SK-N-SH (cell line): ENCODE measurements around the gene STRN3. TPM values are rescaled to one million over a fixed set of nuclear protein-coding genes. Genes with fewer than 3 reads are reported as not detected.
"Not testable (repeated sequence)": the region's sequence is repeated elsewhere in the genome, so short reads cannot be mapped to it uniquely, and the experiment has no call there.

Experiments used
- CTCF ChIA-PET: fragments of 300-600, 350-600 bp; formaldehyde crosslinking; extraction: SDS; loops from one replicate; lab custom pipeline; 2021; lab: Yijun Ruan, JAX
- POLR2A ChIA-PET: fragments of 350-600 bp; sonication (Branson Sonifier 250); formaldehyde crosslinking; extraction: SDS; loops from one replicate; lab custom pipeline; 2020; ENCODE audit warnings: antibody characterized with exemption, inconsistent platforms; lab: Yijun Ruan, JAX
- DNase-seq: peaks from one replicate; pipeline ENCODE4 v3.0.0; 2012
- H2AFZ ChIP-seq: fragments of 200-600 bp; sonication (generic); 2 replicates; pipeline ENCODE4 v1.8.1; 2016; ENCODE audit warnings: antibody characterized with exemption, mild to moderate bottlenecking, low read depth
- H3F3A ChIP-seq: fragments of 200-600 bp; sonication (generic); replicated peaks from 2 replicates; pipeline ENCODE3; 2016; ENCODE audit warnings: antibody characterized with exemption, mild to moderate bottlenecking; ENCODE audit not compliant: insufficient read depth
- H3K27ac ChIP-seq, 2 experiments: fragments of 200-500 bp in 1 of 2; fragments of 200-600 bp in 1 of 2; sonication (Bioruptor generic) in 1 of 2; sonication (generic), shearing (Covaris generic) in 1 of 2; 2 replicates each; pipeline versions ENCODE4 v1.5.1 to v1.6.1; 2014 to 2016; ENCODE audit warnings: low read depth in 2 of 2, inconsistent platforms in 1 of 2, low read length in 1 of 2, mild to moderate bottlenecking in 1 of 2, mixed read lengths in 1 of 2
- H3K27me3 ChIP-seq: fragments of 200-600 bp; sonication (generic), shearing (Covaris generic); 2 replicates; pipeline ENCODE4 v1.6.1; 2016; ENCODE audit warnings: mixed run types; ENCODE audit not compliant: insufficient read depth
- H3K36me3 ChIP-seq, 2 experiments: fragments of 200-500 bp in 1 of 2; fragments of 200-600 bp in 1 of 2; sonication (Bioruptor generic) in 1 of 2; sonication (generic) in 1 of 2; replicated peaks in 1 of 2; 2 replicates each; pipeline versions ENCODE3 to v1.5.1; 2014 to 2016; ENCODE audit warnings: low read length in 1 of 2, mild to moderate bottlenecking in 1 of 2; ENCODE audit not compliant: insufficient read depth in 2 of 2, control insufficient read depth in 1 of 2
- H3K4me1 ChIP-seq, 2 experiments: fragments of 200-500 bp in 1 of 2; fragments of 200-600 bp in 1 of 2; sonication (Bioruptor generic) in 1 of 2; sonication (generic), shearing (Covaris generic) in 1 of 2; 2 replicates each; pipeline versions ENCODE4 v1.5.1 to v1.6.1; 2014 to 2016; ENCODE audit warnings: low read depth in 1 of 2, low read length in 1 of 2, mixed run types in 1 of 2; ENCODE audit not compliant: insufficient read depth in 2 of 2, control insufficient read depth in 1 of 2
- H3K4me2 ChIP-seq: fragments of 200-600 bp; sonication (generic), shearing (Covaris generic); 2 replicates; pipeline ENCODE4 v1.6.1; 2017; ENCODE audit warnings: mixed run types
- H3K4me3 ChIP-seq, 2 experiments: fragments of 200-500 bp in 1 of 2; fragments of 200-600 bp in 1 of 2; sonication (Bioruptor generic) in 1 of 2; sonication (generic), shearing (Covaris generic) in 1 of 2; 2 replicates each; pipeline versions ENCODE4 v1.5.1 to v1.8.1; 2014 to 2016; ENCODE audit warnings: low read depth in 2 of 2, inconsistent platforms in 1 of 2, low read length in 1 of 2, mild to moderate bottlenecking in 1 of 2, mixed read lengths in 1 of 2, moderate library complexity in 1 of 2
- H3K79me2 ChIP-seq: fragments of 200-600 bp; sonication (generic); 2 replicates; pipeline ENCODE4 v1.8.1; 2017; ENCODE audit warnings: mild to moderate bottlenecking; ENCODE audit not compliant: insufficient read depth
- H3K9ac ChIP-seq: fragments of 200-600 bp; sonication (generic); 2 replicates; pipeline ENCODE4 v1.6.1; 2017; ENCODE audit warnings: mixed run types
- H3K9me2 ChIP-seq: fragments of 200-600 bp; sonication (generic); 2 replicates; pipeline ENCODE4 v1.6.1; 2017; ENCODE audit warnings: mixed run types
- H3K9me3 ChIP-seq: fragments of 200-600 bp; sonication (generic); 2 replicates; pipeline ENCODE4 v1.6.1; 2017; ENCODE audit warnings: mixed run types, mild to moderate bottlenecking, moderate library complexity
- H4K20me1 ChIP-seq: fragments of 200-600 bp; sonication (generic); 2 replicates; pipeline ENCODE4 v1.6.1; 2017; ENCODE audit warnings: mild to moderate bottlenecking, mixed run types; ENCODE audit not compliant: insufficient read depth
- ELF1 ChIP-seq: IDR thresholded peaks from 2 replicates; pipeline ENCODE4 v1.4.0; 2012
- EP300 ChIP-seq, 2 experiments: IDR thresholded peaks; 2 replicates each; pipeline versions ENCODE4 v1.4.0 to v1.6.1; 2012; ENCODE audit warnings: borderline replicate concordance in 1 of 2, low read depth in 1 of 2, low read length in 1 of 2
- FOXJ3 ChIP-seq: sonication (generic); formaldehyde crosslinking; IDR thresholded peaks from 2 replicates; pipeline ENCODE4 v1.5.1; 2020; ENCODE audit warnings: mild to moderate bottlenecking, missing genetic modification reagents
- FOXM1 ChIP-seq: IDR thresholded peaks from 2 replicates; pipeline ENCODE4 v1.4.0; 2012; ENCODE audit warnings: low read depth, mild to moderate bottlenecking
- MXI1 ChIP-seq: IDR thresholded peaks from 2 replicates; pipeline ENCODE4 v1.6.1; 2012; ENCODE audit warnings: mild to moderate bottlenecking, low read depth, low read length, improper control_type of control experiment
- NFIC ChIP-seq: IDR thresholded peaks from 2 replicates; pipeline ENCODE4 v1.4.0; 2012; ENCODE audit warnings: borderline replicate concordance
- POLR2AphosphoS5 ChIP-seq: IDR thresholded peaks from 2 replicates; pipeline ENCODE4 v1.6.1; 2012; ENCODE audit warnings: low read depth, low read length
- RAD21 ChIP-seq: IDR thresholded peaks from 2 replicates; pipeline ENCODE4 v1.6.1; 2012; ENCODE audit warnings: mild to moderate bottlenecking, low read length
- RFX5 ChIP-seq: IDR thresholded peaks from 2 replicates; pipeline ENCODE4 v1.6.1; 2012; ENCODE audit warnings: mild to moderate bottlenecking, improper control_type of control experiment, low read length
- SIN3A ChIP-seq: IDR thresholded peaks from 2 replicates; pipeline ENCODE4 v1.6.1; 2012; ENCODE audit warnings: low read depth, mild to moderate bottlenecking, low read length, moderate library complexity, borderline replicate concordance
- SMC3 ChIP-seq: IDR thresholded peaks from 2 replicates; pipeline ENCODE4 v1.6.1; 2012; ENCODE audit warnings: low read depth, low read length, improper control_type of control experiment
- WGBS: methylation state at CpG from one replicate; pipeline ENCODE4 v1.1.6; 2017; ENCODE audit warnings: low lambda C conversion rate; 5-methylcytosine and 5-hydroxymethylcytosine counted together
- polyA plus RNA-seq, 3 experiments: library from polyadenylated mRNA; depleted of rRNA; stranded (reverse); fragments of >200 nt; gene quantifications; 2 replicates each; pipeline ENCODE4 v1.2.3, GENCODE V29; 2012
- TF ChIP-seq, protein P1 (sequence below): fragments of 200-600 bp; sonication (generic); IDR thresholded peaks from 2 replicates; pipeline ENCODE4 v1.6.1; 2017; ENCODE audit warnings: antibody characterized with exemption, mild to moderate bottlenecking, moderate library complexity
- TF ChIP-seq, protein P2 (sequence below): IDR thresholded peaks from 2 replicates; pipeline ENCODE4 v1.4.0; 2012; ENCODE audit warnings: low read depth
- TF ChIP-seq, protein P3 (sequence below): IDR thresholded peaks from 2 replicates; pipeline ENCODE4 v1.6.1; 2012; ENCODE audit warnings: mild to moderate bottlenecking, low read depth, low read length, moderate library complexity

STRN3 gene
- polyA plus RNA-seq, 1 of the 3 experiments (the other 2 are of a cell fraction) = 7.2 TPM

DNA sequence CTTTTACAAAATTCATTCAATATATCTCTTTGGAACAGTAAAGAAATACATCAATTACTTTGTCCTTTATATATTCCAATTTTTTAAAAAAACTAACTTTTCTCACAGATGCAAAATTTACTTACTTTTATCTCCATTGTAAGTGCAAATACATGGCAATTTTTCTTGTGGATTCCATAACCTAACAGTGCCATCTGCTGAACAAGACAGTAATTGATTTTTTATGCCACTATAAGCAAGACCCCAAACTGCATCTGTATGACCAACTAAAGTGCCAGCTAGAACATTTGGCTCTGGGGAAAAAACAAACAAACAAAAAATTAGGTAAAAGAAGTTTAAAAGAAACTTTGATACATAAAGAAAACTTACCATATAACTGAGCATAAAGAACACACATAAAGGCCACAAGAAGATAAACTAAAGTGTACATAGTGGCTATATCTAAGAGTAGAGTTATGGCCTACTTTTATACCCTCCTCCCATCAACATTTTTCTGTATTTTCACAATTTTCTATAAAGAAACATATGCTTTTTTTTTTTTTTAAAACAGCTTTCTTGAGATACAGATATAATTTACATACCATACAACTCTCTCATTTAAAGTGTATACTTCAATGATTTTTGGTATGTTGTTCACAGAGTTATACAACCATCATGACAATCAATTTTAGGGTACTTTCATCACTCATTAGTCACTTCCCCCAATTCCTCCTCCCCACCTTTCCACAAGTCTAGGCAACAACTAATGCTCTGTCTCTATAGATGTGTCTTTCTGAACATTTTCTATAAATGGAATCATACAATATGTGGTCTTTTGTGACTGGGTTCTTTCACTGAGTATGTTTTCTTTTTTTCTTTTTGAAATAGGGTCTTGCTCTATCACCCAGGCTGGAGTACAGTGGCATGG lies 119.2 kb downstream of the STRN3 start:
- Histone ChIP-seq H3K27me3 (no peaks in the 10 kb centered on the region), H3K36me3 (peaks cover 66 to 80% of the 10 kb centered on the region in 2 experiments), H3K79me2 (no peaks in the 10 kb centered on the region), H3K9ac (no peak overlapping the region), H3K4me1 (no peaks in the 10 kb centered on the region; a peak in 1 of 4 replicates), H2AFZ (no peak overlapping the region), H3K27ac (no peak overlapping the region), H3K4me3 (no peak overlapping the region), H3F3A (peaks cover 9% of the 10 kb centered on the region), H3K9me2 (no peaks in the 10 kb centered on the region), H3K4me2 (no peak overlapping the region), H4K20me1 (no peaks in the 10 kb centered on the region), H3K9me3 (no peaks in the 10 kb centered on the region)
- no peak for TF ChIP-seq FOXJ3 (CRISPR knock-in tag)
- TF ChIP-seq, protein P1, sequence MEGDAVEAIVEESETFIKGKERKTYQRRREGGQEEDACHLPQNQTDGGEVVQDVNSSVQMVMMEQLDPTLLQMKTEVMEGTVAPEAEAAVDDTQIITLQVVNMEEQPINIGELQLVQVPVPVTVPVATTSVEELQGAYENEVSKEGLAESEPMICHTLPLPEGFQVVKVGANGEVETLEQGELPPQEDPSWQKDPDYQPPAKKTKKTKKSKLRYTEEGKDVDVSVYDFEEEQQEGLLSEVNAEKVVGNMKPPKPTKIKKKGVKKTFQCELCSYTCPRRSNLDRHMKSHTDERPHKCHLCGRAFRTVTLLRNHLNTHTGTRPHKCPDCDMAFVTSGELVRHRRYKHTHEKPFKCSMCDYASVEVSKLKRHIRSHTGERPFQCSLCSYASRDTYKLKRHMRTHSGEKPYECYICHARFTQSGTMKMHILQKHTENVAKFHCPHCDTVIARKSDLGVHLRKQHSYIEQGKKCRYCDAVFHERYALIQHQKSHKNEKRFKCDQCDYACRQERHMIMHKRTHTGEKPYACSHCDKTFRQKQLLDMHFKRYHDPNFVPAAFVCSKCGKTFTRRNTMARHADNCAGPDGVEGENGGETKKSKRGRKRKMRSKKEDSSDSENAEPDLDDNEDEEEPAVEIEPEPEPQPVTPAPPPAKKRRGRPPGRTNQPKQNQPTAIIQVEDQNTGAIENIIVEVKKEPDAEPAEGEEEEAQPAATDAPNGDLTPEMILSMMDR = peak; percentile 59
- no peak for TF ChIP-seq RFX5
- TF ChIP-seq SMC3 = peak; percentile 20; the same call in 1 of the 2 replicates
- TF ChIP-seq RAD21 = peak; percentile 73
- DNase-seq = peak; percentile 26
- ChIA-PET CTCF (interaction anchor here (0.7 to 2.0 kb wide), 6 partner anchors 12 to 492 kb away, joined by 3 to 7 read pairs (median 4); no protein-coding TSS in a partner anchor), POLR2A (no interaction called here)

DNA sequence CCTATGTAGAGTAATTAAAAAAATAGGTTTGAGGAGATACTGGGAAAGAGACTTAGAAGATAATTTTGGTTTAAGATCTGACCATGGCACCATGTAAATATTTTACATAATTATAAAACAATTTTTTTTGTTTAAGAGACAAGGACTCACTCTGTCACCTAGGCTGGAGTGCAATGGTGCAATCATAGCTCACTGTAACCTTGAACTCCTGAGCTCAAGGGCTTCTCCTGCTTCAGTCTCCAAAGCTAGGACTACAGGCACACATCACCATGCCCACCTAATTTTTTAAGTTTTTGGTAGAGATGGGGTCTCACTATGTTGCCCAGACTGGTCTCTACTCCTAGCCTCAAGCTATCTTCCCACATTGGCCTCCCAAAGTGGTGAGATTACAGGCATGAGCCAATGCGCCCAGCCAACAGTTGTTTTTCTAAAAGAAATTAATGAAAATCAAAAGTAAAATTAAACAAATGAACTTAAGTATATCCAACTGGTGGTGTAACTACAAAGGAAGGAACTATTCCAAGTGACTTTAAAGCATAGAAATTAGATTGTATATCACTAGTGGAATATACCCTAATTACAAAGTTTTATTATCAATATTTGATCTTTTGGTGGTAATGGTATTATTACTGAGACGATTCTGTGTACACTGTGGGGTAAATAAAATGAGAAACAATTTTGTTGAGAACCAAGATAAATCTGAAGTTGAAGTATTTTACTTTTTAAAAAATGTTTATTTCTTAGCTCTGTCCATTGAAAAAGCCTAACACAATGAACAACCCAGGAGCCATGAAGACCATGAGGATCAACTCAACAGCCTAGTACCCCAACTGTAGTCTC lies 122.7 kb downstream of the STRN3 start:
- H3K9ac ChIP-seq = no peak overlapping the region
- peaks cover 9% of the 10 kb centered on the region for H3F3A ChIP-seq
- no peak overlapping the region for H3K4me3 ChIP-seq
- DNase-seq = no peak
- no peaks in the 10 kb centered on the region for H3K9me2 ChIP-seq
- H2AFZ ChIP-seq = no peak overlapping the region
- no peaks in the 10 kb centered on the region for H3K4me1 ChIP-seq
- peaks cover 57 to 82% of the 10 kb centered on the region in 2 experiments for H3K36me3 ChIP-seq
- H3K27ac ChIP-seq = no peak overlapping the region
- H3K27me3 ChIP-seq = no peaks in the 10 kb centered on the region
- no peaks in the 10 kb centered on the region for H4K20me1 ChIP-seq
- no peaks in the 10 kb centered on the region; the same call in 1 of the 2 replicates for H3K79me2 ChIP-seq
- no peak for TF ChIP-seq POLR2AphosphoS5
- no peak for TF ChIP-seq NFIC
- no peak for TF ChIP-seq MXI1
- no peak for TF ChIP-seq FOXM1
- TF ChIP-seq, protein P2, sequence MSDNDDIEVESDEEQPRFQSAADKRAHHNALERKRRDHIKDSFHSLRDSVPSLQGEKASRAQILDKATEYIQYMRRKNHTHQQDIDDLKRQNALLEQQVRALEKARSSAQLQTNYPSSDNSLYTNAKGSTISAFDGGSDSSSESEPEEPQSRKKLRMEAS = no peak
- TF ChIP-seq, protein P3, sequence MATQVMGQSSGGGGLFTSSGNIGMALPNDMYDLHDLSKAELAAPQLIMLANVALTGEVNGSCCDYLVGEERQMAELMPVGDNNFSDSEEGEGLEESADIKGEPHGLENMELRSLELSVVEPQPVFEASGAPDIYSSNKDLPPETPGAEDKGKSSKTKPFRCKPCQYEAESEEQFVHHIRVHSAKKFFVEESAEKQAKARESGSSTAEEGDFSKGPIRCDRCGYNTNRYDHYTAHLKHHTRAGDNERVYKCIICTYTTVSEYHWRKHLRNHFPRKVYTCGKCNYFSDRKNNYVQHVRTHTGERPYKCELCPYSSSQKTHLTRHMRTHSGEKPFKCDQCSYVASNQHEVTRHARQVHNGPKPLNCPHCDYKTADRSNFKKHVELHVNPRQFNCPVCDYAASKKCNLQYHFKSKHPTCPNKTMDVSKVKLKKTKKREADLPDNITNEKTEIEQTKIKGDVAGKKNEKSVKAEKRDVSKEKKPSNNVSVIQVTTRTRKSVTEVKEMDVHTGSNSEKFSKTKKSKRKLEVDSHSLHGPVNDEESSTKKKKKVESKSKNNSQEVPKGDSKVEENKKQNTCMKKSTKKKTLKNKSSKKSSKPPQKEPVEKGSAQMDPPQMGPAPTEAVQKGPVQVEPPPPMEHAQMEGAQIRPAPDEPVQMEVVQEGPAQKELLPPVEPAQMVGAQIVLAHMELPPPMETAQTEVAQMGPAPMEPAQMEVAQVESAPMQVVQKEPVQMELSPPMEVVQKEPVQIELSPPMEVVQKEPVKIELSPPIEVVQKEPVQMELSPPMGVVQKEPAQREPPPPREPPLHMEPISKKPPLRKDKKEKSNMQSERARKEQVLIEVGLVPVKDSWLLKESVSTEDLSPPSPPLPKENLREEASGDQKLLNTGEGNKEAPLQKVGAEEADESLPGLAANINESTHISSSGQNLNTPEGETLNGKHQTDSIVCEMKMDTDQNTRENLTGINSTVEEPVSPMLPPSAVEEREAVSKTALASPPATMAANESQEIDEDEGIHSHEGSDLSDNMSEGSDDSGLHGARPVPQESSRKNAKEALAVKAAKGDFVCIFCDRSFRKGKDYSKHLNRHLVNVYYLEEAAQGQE = no peak
- no peak for TF ChIP-seq ELF1
- TF ChIP-seq RFX5 = no peak
- TF ChIP-seq SIN3A = no peak
- TF ChIP-seq SMC3 = no peak
- TF ChIP-seq EP300 (IDR thresholded peaks at IDR 0.05; ENCODE audit: borderline replicate concordance in 1 of 2, low read depth in 1 of 2, low read length in 1 of 2) = no peak
- no peaks in the 10 kb centered on the region for H3K9me3 ChIP-seq
- CTCF ChIA-PET = interaction anchor here (0.7 to 2.6 kb wide), 7 partner anchors 12 to 317 kb away, joined by 3 to 11 read pairs (median 3); no protein-coding TSS in a partner anchor
- 98% methylated on average over 2 of the region's 2 CpGs for WGBS
- H3K4me2 ChIP-seq = no peak overlapping the region
- POLR2A ChIA-PET = no interaction called here

DNA sequence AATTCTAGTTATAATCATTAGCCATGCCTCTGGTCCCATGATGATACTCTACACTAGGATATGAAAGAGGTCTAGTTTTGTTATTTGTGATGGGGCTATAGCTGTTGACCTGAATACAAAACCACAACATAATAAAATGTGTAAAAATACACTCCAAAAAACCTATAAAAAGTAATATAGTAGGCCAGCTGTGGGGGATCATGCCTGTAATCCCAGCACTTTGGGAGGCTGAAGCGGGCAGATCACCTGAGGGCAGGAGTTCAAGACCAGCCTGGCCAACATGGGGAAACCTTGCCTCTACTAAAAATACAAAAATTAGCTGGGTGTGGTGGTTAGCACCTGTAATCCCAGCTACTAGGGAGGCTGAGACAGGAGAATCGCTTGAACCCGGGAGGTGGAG lies 129.1 kb downstream of the STRN3 start:
- H3K27ac ChIP-seq, H3K9me2 ChIP-seq, H3K79me2 ChIP-seq, H3K27me3 ChIP-seq, CTCF ChIA-PET, H3K4me1 ChIP-seq, H3K4me2 ChIP-seq, H3K9ac ChIP-seq, POLR2A ChIA-PET, H2AFZ ChIP-seq, H4K20me1 ChIP-seq, H3K4me3 ChIP-seq, DNase-seq, H3K9me3 ChIP-seq, H3F3A ChIP-seq: not testable (repeated sequence)
- peaks cover 35 to 56% of the 10 kb centered on the region in 2 experiments for H3K36me3 ChIP-seq
- WGBS = 94% methylated on average over 3 of the region's 3 CpGs
